A549 (cell line): ENCODE measurements around the gene ZNF786. TPM values are rescaled to one million over a fixed set of nuclear protein-coding genes. Genes with fewer than 3 reads are reported as not detected.

Experiments
- ATAC-seq, 2 experiments: fragments of 200-7000 bp in 1 of 2; fragments of >200 bp in 1 of 2; cut with Nextera tagmentation in 1 of 2; cut with Tn5 transposase in 1 of 2; 3 replicates each; pipeline versions ENCODE4 v1.8.0 to v1.9.1; 2018 to 2020; ENCODE audit warnings: mild to moderate bottlenecking in 1 of 2, moderate library complexity in 1 of 2
- CTCF ChIA-PET: fragments of 300-600 bp; sonication (Branson Sonifier 250); formaldehyde crosslinking; extraction: SDS; loops from one replicate; lab custom pipeline; 2021; ENCODE audit warnings: antibody characterized with exemption, inconsistent platforms; lab: Yijun Ruan, JAX
- POLR2A ChIA-PET: fragments of 350-600 bp; formaldehyde crosslinking; extraction: SDS; loops from one replicate; lab custom pipeline; 2021; ENCODE audit warnings: antibody characterized with exemption, inconsistent platforms; lab: Yijun Ruan, JAX
- DNase-seq, 2 experiments: peaks; one replicate each; pipeline versions ENCODE4 v3.0.0 to v3.0.0-alpha.2; 2011 to 2016; ENCODE audit warnings: low read depth in 1 of 2, low spot score in 1 of 2
- FAIRE-seq: peaks from 2 replicates; lab custom pipeline; 2011; peaks lifted over from hg19 to GRCh38; lab: Jason Lieb, UNC
- H3K27ac ChIP-seq, 2 experiments: fragments of >200 bp; sonication (Bioruptor Twin); formaldehyde crosslinking; 3 replicates each; pipeline ENCODE4 v1.5.1; 2016 to 2017
- H3K4me1 ChIP-seq: fragments of >200 bp; sonication (Bioruptor Twin); formaldehyde crosslinking; 3 replicates; pipeline ENCODE4 v1.6.1; 2016
- H3K4me2 ChIP-seq: fragments of >200 bp; sonication (Bioruptor Twin); formaldehyde crosslinking; 3 replicates; pipeline ENCODE4 v1.6.1; 2016
- H3K4me3 ChIP-seq: fragments of >200 bp; sonication (Bioruptor Twin); formaldehyde crosslinking; 3 replicates; pipeline ENCODE4 v1.5.1; 2016
- H3K9me3 ChIP-seq: fragments of >200 bp; sonication (Bioruptor Twin); formaldehyde crosslinking; 3 replicates; pipeline ENCODE4 v1.6.1; 2016
- CHD2 ChIP-seq: fragments of 150-350 bp; IDR thresholded peaks from 2 replicates; pipeline ENCODE4 v1.6.1; 2014; ENCODE audit warnings: low read length; ENCODE audit not compliant: partially characterized antibody
- E2F6 ChIP-seq: IDR thresholded peaks from 2 replicates; pipeline ENCODE4 v1.6.1; 2012; ENCODE audit warnings: low read depth, borderline replicate concordance
- ESRRA ChIP-seq: fragments of 150-350 bp; IDR thresholded peaks from 2 replicates; pipeline ENCODE4 v1.6.1; 2014; ENCODE audit warnings: mild to moderate bottlenecking, low read length, borderline replicate concordance
- HOXB13 ChIP-seq: fragments of 250-450 bp; sonication (Bioruptor Pico); IDR thresholded peaks from 2 replicates; pipeline ENCODE4 v1.5.0; 2020; ENCODE audit warnings: low read depth, mild to moderate bottlenecking, moderate library complexity
- HOXB5 ChIP-seq: fragments of 250-450 bp; sonication (Bioruptor Pico); IDR thresholded peaks from 2 replicates; pipeline ENCODE4 v1.5.0; 2020; ENCODE audit warnings: mild to moderate bottlenecking, moderate library complexity
- NFE2L2 ChIP-seq: fragments of 150-350 bp; conservative IDR thresholded peaks from 2 replicates; pipeline ENCODE4 v1.6.1; 2014; ENCODE audit warnings: low read length
- NPAS2 ChIP-seq: fragments of 250-450 bp; sonication (Bioruptor Pico); IDR thresholded peaks from 2 replicates; pipeline ENCODE4 v1.8.0; 2022; ENCODE audit warnings: mild to moderate bottlenecking, moderate library complexity, borderline replicate concordance
- RAD21 ChIP-seq, 2 experiments: fragments of >200 bp in 1 of 2; sonication (Bioruptor Twin) in 1 of 2; formaldehyde crosslinking in 1 of 2; IDR thresholded peaks in 1 of 2; conservative IDR thresholded peaks in 1 of 2; 2 replicates in 1 of 2; 3 replicates in 1 of 2; pipeline ENCODE4 v1.6.1; 2012 to 2018; ENCODE audit warnings: inconsistent platforms in 1 of 2
- SMC3 ChIP-seq: fragments of >200 bp; sonication (Bioruptor Twin); formaldehyde crosslinking; IDR thresholded peaks from 3 replicates; pipeline ENCODE4 v1.6.1; 2018; ENCODE audit warnings: inconsistent platforms
- TFCP2L1 ChIP-seq: fragments of 250-450 bp; sonication (Bioruptor Pico); IDR thresholded peaks from 2 replicates; pipeline ENCODE4 v1.5.0; 2021; ENCODE audit warnings: mild to moderate bottlenecking
- ZC3H11A ChIP-seq: fragments of 450-650 bp; IDR thresholded peaks from 2 replicates; pipeline ENCODE4 v1.6.1; 2014; ENCODE audit warnings: antibody characterized with exemption, mild to moderate bottlenecking
- ZNF302 ChIP-seq: fragments of 250-450 bp; sonication (Bioruptor Pico); IDR thresholded peaks from 2 replicates; pipeline ENCODE4 v1.9.0; 2021; ENCODE audit warnings: inconsistent platforms, mild to moderate bottlenecking, moderate library complexity
- ZSCAN20 ChIP-seq: fragments of 250-450 bp; sonication (Bioruptor Pico); IDR thresholded peaks from 2 replicates; pipeline ENCODE4 v1.8.0; 2022; ENCODE audit warnings: mild to moderate bottlenecking, moderate library complexity
- WGBS: methylation state at CpG from one replicate; pipeline ENCODE4 v1.1.6; 2017; ENCODE audit errors: missing lambda C conversion rate; 5-methylcytosine and 5-hydroxymethylcytosine counted together
- polyA plus RNA-seq, 4 experiments: library from polyadenylated mRNA; depleted of rRNA in 3 of 4; stranded (reverse); fragments of >200 nt; fragmentation: RNase III in 1 of 4; extraction: RNeasy Plus Mini Kit Qiagen cat#74134 plus additional on column Dnase treatment in 1 of 4; gene quantifications; 2 replicates in 3 of 4; 3 replicates in 1 of 4; pipeline ENCODE4 v1.2.3, GENCODE V29; 2011 to 2017
- TF ChIP-seq, protein P1 (sequence below): fragments of >200 bp; sonication (Bioruptor Twin); formaldehyde crosslinking; IDR thresholded peaks from 3 replicates; pipeline ENCODE4 v1.5.1; 2016

ZNF786 gene
- polyA plus RNA-seq, 2 of the 4 experiments (the other 2 are of a cell fraction): 4.6 to 4.9 TPM

GRCh38 chr7:149071641-149072437 is 18.7 kb downstream of the ZNF786 start:
- no peaks in the 10 kb centered on the region for H3K4me1 ChIP-seq
- ATAC-seq: peak; percentile 81 to 94
- CTCF ChIA-PET: interaction anchor here (0.7 to 2.5 kb wide), 9 partner anchors 9 to 84 kb away, joined by 3 to 10 read pairs (median 4); partner anchors contain the start of genes ZNF398 and ZNF786
- no peak overlapping the region for H3K4me2 ChIP-seq
- H3K9me3 ChIP-seq: no peaks in the 10 kb centered on the region
- no peak overlapping the region for H3K4me3 ChIP-seq
- DNase-seq: peak; percentile 31 to 79
- TF ChIP-seq ZNF302 (CRISPR knock-in tag): no peak
- TF ChIP-seq HOXB5 (CRISPR knock-in tag): no peak
- no peak for TF ChIP-seq HOXB13 (CRISPR knock-in tag)
- TF ChIP-seq ESRRA: no peak
- peak; percentile 30; the same call in 2 of the 3 replicates for TF ChIP-seq SMC3
- peak; percentile 35 to 39; a peak in 3 of 5 replicates for TF ChIP-seq RAD21 (conservative IDR thresholded peaks at IDR 0.05 in 1 of 2, IDR thresholded peaks at IDR 0.05 in 1 of 2)
- TF ChIP-seq, protein P1, sequence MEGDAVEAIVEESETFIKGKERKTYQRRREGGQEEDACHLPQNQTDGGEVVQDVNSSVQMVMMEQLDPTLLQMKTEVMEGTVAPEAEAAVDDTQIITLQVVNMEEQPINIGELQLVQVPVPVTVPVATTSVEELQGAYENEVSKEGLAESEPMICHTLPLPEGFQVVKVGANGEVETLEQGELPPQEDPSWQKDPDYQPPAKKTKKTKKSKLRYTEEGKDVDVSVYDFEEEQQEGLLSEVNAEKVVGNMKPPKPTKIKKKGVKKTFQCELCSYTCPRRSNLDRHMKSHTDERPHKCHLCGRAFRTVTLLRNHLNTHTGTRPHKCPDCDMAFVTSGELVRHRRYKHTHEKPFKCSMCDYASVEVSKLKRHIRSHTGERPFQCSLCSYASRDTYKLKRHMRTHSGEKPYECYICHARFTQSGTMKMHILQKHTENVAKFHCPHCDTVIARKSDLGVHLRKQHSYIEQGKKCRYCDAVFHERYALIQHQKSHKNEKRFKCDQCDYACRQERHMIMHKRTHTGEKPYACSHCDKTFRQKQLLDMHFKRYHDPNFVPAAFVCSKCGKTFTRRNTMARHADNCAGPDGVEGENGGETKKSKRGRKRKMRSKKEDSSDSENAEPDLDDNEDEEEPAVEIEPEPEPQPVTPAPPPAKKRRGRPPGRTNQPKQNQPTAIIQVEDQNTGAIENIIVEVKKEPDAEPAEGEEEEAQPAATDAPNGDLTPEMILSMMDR: peak; percentile 41
- WGBS: 82% methylated on average over 39 of the region's 46 CpGs
- H3K27ac ChIP-seq: no peak overlapping the region
- no peak for FAIRE-seq
- POLR2A ChIA-PET: interaction anchor here (0.9 kb wide), 1 partner anchor 66 kb away, joined by 4 read pairs; no protein-coding TSS in a partner anchor

DNA sequence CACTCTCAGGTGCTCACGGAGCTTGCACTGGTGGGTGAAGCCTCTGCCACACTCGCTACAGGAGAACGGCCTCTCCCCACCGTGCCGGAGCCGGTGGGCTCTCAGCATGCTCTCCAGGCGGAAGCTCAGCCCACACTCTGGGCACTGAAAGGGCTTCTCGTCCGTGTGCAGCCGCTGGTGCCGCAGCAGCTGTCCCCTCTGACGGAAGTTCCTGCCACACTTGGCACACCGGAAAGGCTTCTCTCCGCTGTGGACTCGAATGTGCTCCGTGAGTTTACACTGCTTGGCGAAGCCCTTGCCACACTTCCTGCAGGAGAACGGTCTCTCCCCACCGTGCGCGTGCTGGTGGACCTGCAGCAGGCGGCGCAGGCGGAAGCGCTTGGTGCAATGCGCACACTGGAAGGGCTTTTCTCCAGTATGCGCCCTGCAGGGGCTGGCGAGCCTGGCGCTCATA is 19.3 kb downstream of the ZNF786 start:
- WGBS: 94% methylated on average over 29 of the region's 29 CpGs
- no peaks in the 10 kb centered on the region for H3K4me1 ChIP-seq
- no peak overlapping the region for H3K4me3 ChIP-seq
- H3K9me3 ChIP-seq: no peaks in the 10 kb centered on the region
- H3K4me2 ChIP-seq: no peak overlapping the region
- ChIA-PET CTCF (interaction anchor here (0.7 to 2.5 kb wide), 8 partner anchors 9 to 84 kb away, joined by 3 to 10 read pairs (median 4); partner anchors contain the start of gene ZNF786), POLR2A (interaction anchor here (0.9 kb wide), 1 partner anchor 65 kb away, joined by 4 read pairs; no protein-coding TSS in a partner anchor)
- FAIRE-seq (no peak), DNase-seq (no peak), ATAC-seq (peak in 1 of 2 experiments; percentile 40; a peak in 1 of 6 replicates)
- TF ChIP-seq E2F6 (no peak), NPAS2 (CRISPR knock-in tag) (no peak), ZSCAN20 (no peak), ZC3H11A (no peak), ESRRA (no peak), TFCP2L1 (CRISPR knock-in tag) (no peak), CHD2 (no peak), NFE2L2 (no peak)
- TF ChIP-seq, protein P1: no peak
- no peak overlapping the region for H3K27ac ChIP-seq
